ENCODE results near the gene BAG1. TPM values are rescaled to one million over a fixed set of nuclear protein-coding genes. Genes with fewer than 3 reads are reported as not detected.

Gene BAG1
- total RNA-seq, 4 donors from 2014 or later, result 128 to 165 (median 139) TPM

GRCh38 chr9:33220681-33221567, 43.6 kb downstream of the BAG1 start:
- Histone ChIP-seq H3K4me1 (peaks cover 0 to 8% (median 0%) of the 10 kb centered on the region in 3 donors), H3K27ac (no peak overlapping the region), H3K36me3 (no peaks in the 10 kb centered on the region), H3K4me3 (no peak overlapping the region), H3K9me3 (no peaks in the 10 kb centered on the region), H3K27me3 (peaks cover 5% of the 10 kb centered on the region)
- ATAC-seq, result peak; percentile 53
- TF ChIP-seq EP300 (IDR thresholded peaks at IDR 0.05), result no peak
- WGBS, 2 donors (ENCODE audit: low coverage in 1 of 2), result 90 to 98% methylated on average over 3 to 7 of the region's 14 CpGs

DNA sequence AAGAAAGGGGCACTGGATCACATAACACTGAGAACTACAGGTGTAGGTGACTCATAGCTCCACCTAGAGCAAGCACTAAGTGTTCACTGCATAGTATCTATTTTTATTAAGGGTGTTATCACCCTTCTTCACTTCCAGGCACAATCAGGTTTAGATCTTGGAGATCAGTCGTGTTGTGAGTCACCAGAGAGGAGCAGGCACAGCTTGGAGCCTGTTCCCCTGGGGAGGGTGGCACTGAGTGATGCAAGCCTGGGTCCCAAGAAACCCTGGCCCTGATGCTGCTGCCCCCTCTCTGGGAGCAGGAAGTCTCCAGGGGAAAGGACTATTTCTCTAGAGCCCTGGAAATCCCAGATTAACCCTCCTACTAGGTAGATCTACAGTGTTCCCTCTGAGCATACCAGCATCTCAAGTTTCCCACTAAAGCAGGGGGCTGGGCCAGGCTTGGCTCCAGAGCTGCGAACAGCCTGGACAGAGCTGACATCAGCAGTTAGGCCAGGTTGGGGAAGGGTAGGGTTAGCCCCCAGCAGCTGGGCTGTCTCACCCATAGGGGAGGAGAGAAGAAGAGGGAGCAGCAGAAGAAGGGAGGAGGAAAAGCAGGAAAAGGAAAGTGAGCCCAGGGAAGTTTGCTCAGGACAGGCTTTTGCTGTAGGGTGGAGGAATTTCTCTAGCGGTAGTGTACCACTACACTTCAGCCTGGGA, 52.7 kb downstream of the BAG1 start:
- no peaks in the 10 kb centered on the region for H3K27me3 ChIP-seq
- no peak overlapping the region for H3K27ac ChIP-seq
- no peak for ATAC-seq
- no peaks in the 10 kb centered on the region for H3K36me3 ChIP-seq
- WGBS, 2 donors (ENCODE audit: low coverage in 1 of 2), result 42% methylated on average over 3 of the region's 3 CpGs; no CpG with 5 or more reads in 1 of the 2 donors
- H3K4me3 ChIP-seq, result no peak overlapping the region
- TF ChIP-seq POLR2A (IDR thresholded peaks at IDR 0.05) (no peak), CTCF (IDR thresholded peaks at IDR 0.05) (no peak), EP300 (IDR thresholded peaks at IDR 0.05) (no peak)
- H3K9me3 ChIP-seq, result no peaks in the 10 kb centered on the region
- H3K4me1 ChIP-seq, result no peaks in the 10 kb centered on the region

GRCh38 chr9:33210006-33210715, 54.3 kb downstream of the BAG1 start:
- Histone ChIP-seq H3K9me3 (no peaks in the 10 kb centered on the region), H3K36me3 (no peaks in the 10 kb centered on the region), H3K4me1 (no peaks in the 10 kb centered on the region), H3K27me3 (no peaks in the 10 kb centered on the region), H3K27ac (no peak overlapping the region), H3K4me3 (no peak overlapping the region)
- no peak for TF ChIP-seq POLR2A (IDR thresholded peaks at IDR 0.05)
- TF ChIP-seq CTCF (IDR thresholded peaks at IDR 0.05), result no peak
- TF ChIP-seq EP300 (IDR thresholded peaks at IDR 0.05), result no peak
- TF ChIP-seq POLR2AphosphoS5 (IDR thresholded peaks at IDR 0.05), result no peak
- no peak for ATAC-seq
- WGBS, 2 donors (ENCODE audit: low coverage in 1 of 2), result 91 to 100% methylated on average over 4 of the region's 4 CpGs

- no peak for ATAC-seq
- Histone ChIP-seq H3K9me3 (no peaks in the 10 kb centered on the region), H3K4me3 (no peak overlapping the region), H3K27ac (no peak overlapping the region), H3K27me3 (no peaks in the 10 kb centered on the region), H3K36me3 (no peaks in the 10 kb centered on the region), H3K4me1 (no peaks in the 10 kb centered on the region)
- 94% methylated on average over 1 of the region's 1 CpG; no CpG with 5 or more reads in 1 of the 2 donors for WGBS, 2 donors (ENCODE audit: low coverage in 1 of 2)
- no peak for TF ChIP-seq EP300 (IDR thresholded peaks at IDR 0.05)
- TF ChIP-seq CTCF (IDR thresholded peaks at IDR 0.05), result no peak
- no peak for TF ChIP-seq POLR2A (IDR thresholded peaks at IDR 0.05)
- TF ChIP-seq POLR2AphosphoS5 (IDR thresholded peaks at IDR 0.05), result no peak
Observed at GRCh38 chr9:33209394-33209793, 55.1 kb downstream of the BAG1 start.

DNA sequence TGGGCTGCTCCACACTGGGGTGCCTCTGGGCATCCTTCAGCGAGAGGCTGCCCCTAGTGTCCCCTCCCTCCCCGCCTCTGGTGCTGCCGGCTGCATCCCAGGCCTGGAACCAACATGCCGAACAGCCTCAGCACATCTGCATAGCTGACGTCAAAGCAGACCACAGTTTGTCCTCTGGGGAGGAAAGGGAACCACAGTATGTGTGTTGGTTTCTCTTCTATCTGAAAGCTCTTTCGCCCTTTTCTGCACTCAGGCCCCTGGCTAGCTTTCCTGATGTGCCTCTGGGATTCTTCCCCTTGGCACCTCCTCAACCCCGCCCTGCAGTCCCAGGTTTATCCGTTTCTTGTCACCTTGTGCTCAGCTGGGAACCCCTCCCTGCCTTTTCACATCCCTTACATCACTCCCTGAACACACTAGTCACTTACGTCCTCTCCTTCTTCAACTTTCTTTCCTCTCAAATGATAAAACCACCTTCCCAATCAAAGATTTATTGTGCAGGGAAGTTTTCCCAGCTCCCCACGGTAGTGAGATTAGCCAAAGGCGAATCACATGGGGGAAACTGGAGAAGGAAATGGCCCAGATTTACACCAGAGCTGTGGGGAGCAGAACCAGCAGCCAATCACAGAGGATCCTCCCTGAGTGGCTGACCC, 61.8 kb downstream of the BAG1 start:
- Histone ChIP-seq H3K4me3 (no peak overlapping the region), H3K9me3 (no peaks in the 10 kb centered on the region), H3K27me3 (no peaks in the 10 kb centered on the region), H3K4me1 (no peaks in the 10 kb centered on the region), H3K27ac (peak overlapping the region in 2 of 4 donors; percentile 32 to 40), H3K36me3 (no peaks in the 10 kb centered on the region)
- ATAC-seq, result peak; percentile 64
- 26 to 55% methylated on average over 6 to 7 of the region's 11 CpGs for WGBS, 2 donors (ENCODE audit: low coverage in 1 of 2)
- TF ChIP-seq EP300 (IDR thresholded peaks at IDR 0.05), result no peak
- TF ChIP-seq POLR2A (IDR thresholded peaks at IDR 0.05), result no peak
- TF ChIP-seq CTCF (IDR thresholded peaks at IDR 0.05), result no peak

Measured in gastroesophageal sphincter (tissue), 4 donors.